Measurements from ENCODE around the gene SERPINB8.

GRCh38 chr18:63997606-63998005 lies 27.7 kb downstream of the SERPINB8 start:
- no peak for TF ChIP-seq PAX5 (IDR thresholded peaks at IDR 0.05; ENCODE audit: insufficient read depth, low read length, severe bottlenecking)
- TF ChIP-seq POU2F2 (IDR thresholded peaks at IDR 0.05; ENCODE audit: low read depth, low read length): no peak
- TF ChIP-seq TAF1 (IDR thresholded peaks at IDR 0.05; ENCODE audit: low read depth, low read length): no peak

Measured in GM12891 (cell line).